Measurements from ENCODE around the gene RBM19.

- TF ChIP-seq CTCF (IDR thresholded peaks at IDR 0.05; ENCODE audit: low read depth, low read length, missing input control) (no peak), YY1 (IDR thresholded peaks at IDR 0.05) (no peak), TAF1 (conservative IDR thresholded peaks at IDR 0.05) (no peak), EGR1 (IDR thresholded peaks at IDR 0.05; ENCODE audit: low read depth in 2 of 2) (no peak), HNF4A (conservative IDR thresholded peaks at IDR 0.05) (no peak), MAX (IDR thresholded peaks at IDR 0.05) (no peak), REST (IDR thresholded peaks at IDR 0.05) (no peak), JUND (IDR thresholded peaks at IDR 0.05) (no peak), RAD21 (IDR thresholded peaks at IDR 0.05) (no peak)
These were observed 152.9 kb downstream of the RBM19 start for GRCh38 chr12:113813229-113813541.
